ENCODE measurements around the gene PDLIM1. TPM values are rescaled to one million over a fixed set of nuclear protein-coding genes. Genes with fewer than 3 reads are reported as not detected.
"Not testable (repeated sequence)": the region's sequence is repeated elsewhere in the genome, so short reads cannot be mapped to it uniquely, and the experiment has no call there.

Gene PDLIM1
- polyA plus RNA-seq, 1 donor (not counting 4 experiments of a cell fraction or from before 2014, with no cell fraction given), result 298 TPM

DNA sequence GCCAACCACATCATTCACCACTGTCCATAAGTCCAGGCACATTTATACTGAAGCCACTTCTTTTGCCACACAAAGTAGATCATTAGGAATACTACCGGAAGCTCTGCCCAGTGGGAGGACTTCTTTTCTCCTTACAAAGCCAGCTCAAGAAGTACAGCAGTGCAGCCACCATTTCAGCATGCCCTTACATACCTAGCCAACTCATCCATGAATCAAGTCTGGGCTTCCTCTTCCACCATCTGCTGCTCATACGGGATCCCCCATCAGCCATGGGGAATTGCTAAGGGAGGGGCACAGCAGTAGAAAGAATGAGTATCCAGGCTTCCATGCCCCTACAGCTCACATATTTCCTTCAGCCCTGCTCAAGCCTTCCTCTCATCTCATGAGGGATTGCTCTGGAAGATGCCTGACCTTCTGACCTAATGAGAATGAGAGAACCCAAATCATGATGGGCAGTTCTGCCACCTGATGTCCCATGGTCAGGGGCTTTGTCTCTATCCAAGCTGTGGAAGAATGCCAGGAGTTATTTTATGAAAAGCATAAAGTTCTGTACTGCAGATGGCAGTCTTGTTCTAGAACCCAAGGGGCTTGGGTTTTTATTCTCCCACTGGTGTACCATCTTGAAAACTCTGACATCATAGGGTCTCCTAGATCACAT, 57.3 kb downstream of the PDLIM1 start:
- Histone ChIP-seq H2AFZ (ENCODE audit: control insufficient read depth, low read length) (no peak overlapping the region), H3K36me3 (ENCODE audit: control insufficient read depth in 2 of 2, extremely low read depth in 1 of 2, insufficient read depth in 2 of 2, low read length in 2 of 2) (peaks cover 21 to 23% of the 10 kb centered on the region in 2 experiments), H3K9me3 (ENCODE audit: control insufficient read depth, low read depth, low read length) (no peaks in the 10 kb centered on the region), H3K4me1 (ENCODE audit: control insufficient read depth, extremely low read depth, insufficient read depth, low read length) (peaks cover 32% of the 10 kb centered on the region), H3K4me2 (ENCODE audit: control insufficient read depth, extremely low read depth, insufficient read depth, low read depth, low read length) (no peak overlapping the region), H3K79me2 (ENCODE audit: control insufficient read depth, insufficient read depth, low read length) (no peaks in the 10 kb centered on the region), H4K20me1 (ENCODE audit: control insufficient read depth, extremely low read depth, insufficient read depth, low read length) (no peaks in the 10 kb centered on the region), H3K27ac (ENCODE audit: control insufficient read depth, insufficient read depth, low read length) (no peak overlapping the region), H3K9ac (ENCODE audit: control insufficient read depth, extremely low read depth, insufficient read depth, low read length) (no peak overlapping the region), H3K4me3 (ENCODE audit: control insufficient read depth in 2 of 3, extremely low read depth in 1 of 3, insufficient read depth in 2 of 3, low read depth in 1 of 3, low read length in 3 of 3) (no peak overlapping the region), H3K9me1 (ENCODE audit: control insufficient read depth, extremely low read depth, insufficient read depth, low read length) (no peaks in the 10 kb centered on the region), H3K27me3 (ENCODE audit: control insufficient read depth, extremely low read depth, insufficient read depth, low read length) (no peaks in the 10 kb centered on the region)
- FAIRE-seq (no peak), DNase-seq (ENCODE audit: low read depth, low spot score) (no peak)
- dilution Hi-C loops (cut with MboI; ENCODE audit: extremely low pct_ligation_motif_present, low sequenced_read_pairs), result no loop called here
- no peak for TF ChIP-seq EZH2 (IDR thresholded peaks at IDR 0.05; ENCODE audit: low read length)
- TF ChIP-seq, protein P1, sequence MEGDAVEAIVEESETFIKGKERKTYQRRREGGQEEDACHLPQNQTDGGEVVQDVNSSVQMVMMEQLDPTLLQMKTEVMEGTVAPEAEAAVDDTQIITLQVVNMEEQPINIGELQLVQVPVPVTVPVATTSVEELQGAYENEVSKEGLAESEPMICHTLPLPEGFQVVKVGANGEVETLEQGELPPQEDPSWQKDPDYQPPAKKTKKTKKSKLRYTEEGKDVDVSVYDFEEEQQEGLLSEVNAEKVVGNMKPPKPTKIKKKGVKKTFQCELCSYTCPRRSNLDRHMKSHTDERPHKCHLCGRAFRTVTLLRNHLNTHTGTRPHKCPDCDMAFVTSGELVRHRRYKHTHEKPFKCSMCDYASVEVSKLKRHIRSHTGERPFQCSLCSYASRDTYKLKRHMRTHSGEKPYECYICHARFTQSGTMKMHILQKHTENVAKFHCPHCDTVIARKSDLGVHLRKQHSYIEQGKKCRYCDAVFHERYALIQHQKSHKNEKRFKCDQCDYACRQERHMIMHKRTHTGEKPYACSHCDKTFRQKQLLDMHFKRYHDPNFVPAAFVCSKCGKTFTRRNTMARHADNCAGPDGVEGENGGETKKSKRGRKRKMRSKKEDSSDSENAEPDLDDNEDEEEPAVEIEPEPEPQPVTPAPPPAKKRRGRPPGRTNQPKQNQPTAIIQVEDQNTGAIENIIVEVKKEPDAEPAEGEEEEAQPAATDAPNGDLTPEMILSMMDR (optimal IDR thresholded peaks at IDR 0.05 in 1 of 3, IDR thresholded peaks at IDR 0.05 in 1 of 3, conservative IDR thresholded peaks at IDR 0.05 in 1 of 3; ENCODE audit: extremely low read depth in 1 of 3, insufficient read depth in 2 of 3, low read length in 3 of 3), result no peak

DNA sequence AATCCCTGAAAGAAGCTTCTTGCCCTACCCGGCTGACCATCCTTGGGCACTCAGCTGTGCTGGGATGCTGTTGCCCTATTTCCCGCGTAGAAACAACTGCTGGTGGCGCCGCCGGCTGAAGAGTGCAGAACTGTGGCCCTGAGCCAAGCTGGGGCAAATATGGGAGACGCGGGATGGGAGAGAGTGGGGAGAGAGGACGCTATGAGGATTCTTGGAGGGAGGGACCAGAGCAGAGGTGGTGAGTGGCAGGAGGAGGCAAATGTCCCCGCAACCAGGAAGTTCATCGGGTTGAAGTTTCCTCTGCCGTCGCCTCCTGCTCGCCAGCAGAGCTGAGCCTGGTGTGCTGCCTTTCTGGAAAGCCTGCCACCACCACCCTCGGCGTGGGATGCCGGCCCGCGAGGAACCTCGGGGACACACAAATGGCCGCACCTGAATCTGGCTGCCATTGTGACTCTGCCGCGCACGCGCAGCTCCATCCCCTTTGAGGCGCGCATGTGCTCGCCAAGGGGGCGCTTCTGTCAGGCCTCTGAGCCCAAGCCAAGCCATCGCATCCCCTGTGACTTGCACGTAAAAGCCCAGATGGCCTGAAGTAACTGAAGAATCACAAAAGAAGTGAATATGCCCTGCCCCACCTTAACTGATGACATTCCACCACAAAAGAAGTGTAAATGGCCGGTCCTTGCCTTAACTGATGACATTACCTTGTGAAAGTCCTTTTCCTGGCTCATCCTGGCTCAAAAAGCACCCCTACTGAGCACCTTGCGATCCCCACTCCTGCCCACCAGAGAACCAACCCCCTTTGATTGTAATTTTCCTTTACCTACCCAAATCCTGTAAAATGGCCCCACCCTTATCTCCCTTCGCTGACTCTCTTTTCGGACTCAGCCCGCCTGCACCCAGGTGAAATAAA, 59.9 kb downstream of the PDLIM1 start:
- peak overlapping the region; percentile 1 for H3K9ac ChIP-seq (ENCODE audit: control insufficient read depth, extremely low read depth, insufficient read depth, low read length)
- H3K9me3 ChIP-seq (ENCODE audit: control insufficient read depth, low read depth, low read length); H3K79me2 ChIP-seq (ENCODE audit: control insufficient read depth, insufficient read depth, low read length); dilution Hi-C loops (cut with MboI; ENCODE audit: extremely low pct_ligation_motif_present, low sequenced_read_pairs); H4K20me1 ChIP-seq (ENCODE audit: control insufficient read depth, extremely low read depth, insufficient read depth, low read length); H3K4me3 ChIP-seq (ENCODE audit: control insufficient read depth in 2 of 3, extremely low read depth in 1 of 3, insufficient read depth in 2 of 3, low read depth in 1 of 3, low read length in 3 of 3); H3K27me3 ChIP-seq (ENCODE audit: control insufficient read depth, extremely low read depth, insufficient read depth, low read length); H2AFZ ChIP-seq (ENCODE audit: control insufficient read depth, low read length); DNase-seq (ENCODE audit: low read depth, low spot score); FAIRE-seq; H3K9me1 ChIP-seq (ENCODE audit: control insufficient read depth, extremely low read depth, insufficient read depth, low read length): not testable (repeated sequence)
- peak overlapping the region; percentile 88 for H3K27ac ChIP-seq (ENCODE audit: control insufficient read depth, insufficient read depth, low read length)
- H3K4me1 ChIP-seq (ENCODE audit: control insufficient read depth, extremely low read depth, insufficient read depth, low read length), result peaks cover 30% of the 10 kb centered on the region
- peak overlapping the region; percentile 75 for H3K4me2 ChIP-seq (ENCODE audit: control insufficient read depth, extremely low read depth, insufficient read depth, low read depth, low read length)
- H3K36me3 ChIP-seq (ENCODE audit: control insufficient read depth in 2 of 2, extremely low read depth in 1 of 2, insufficient read depth in 2 of 2, low read length in 2 of 2), result peaks cover 12 to 14% of the 10 kb centered on the region in 2 experiments

Data from keratinocyte (primary cell).